LNCaP clone FGC (cell line): Measurements from ENCODE around the gene NAP1L4.

Experiments used
- DNase-seq: peaks from one replicate; pipeline ENCODE4 v3.0.0-alpha.2; 2011; ENCODE audit warnings: low read depth
- H3K4me3 ChIP-seq: 2 replicates; pipeline ENCODE4 v1.5.1; 2011; ENCODE audit warnings: mild to moderate bottlenecking, low read depth, low read length, control low read depth
- CTCF ChIP-seq: IDR thresholded peaks from 2 replicates; pipeline ENCODE4 v1.5.1; 2012; ENCODE audit warnings: mild to moderate bottlenecking; ENCODE audit not compliant: control insufficient read depth, insufficient read depth; ENCODE audit errors: extremely low read depth

The NAP1L4 gene

GRCh38 chr11:3010521-3011275, 18.6 kb upstream of the NAP1L4 start:
- H3K4me3 ChIP-seq = no peak overlapping the region
- no peak for TF ChIP-seq CTCF
- DNase-seq = no peak

- H3K4me3 ChIP-seq = no peak overlapping the region
- DNase-seq = no peak
- TF ChIP-seq CTCF = no peak
Measured at GRCh38 chr11:3010004-3010403, 17.9 kb upstream of the NAP1L4 start.

- no peak for TF ChIP-seq CTCF
- H3K4me3 ChIP-seq = no peak overlapping the region
- no peak for DNase-seq
Measured at GRCh38 chr11:3009481-3009880, 17.4 kb upstream of the NAP1L4 start.

GRCh38 chr11:3008746-3009336, 16.7 kb upstream of the NAP1L4 start:
- TF ChIP-seq CTCF = no peak

GRCh38 chr11:3007404-3008010, 15.4 kb upstream of the NAP1L4 start:
- H3K4me3 ChIP-seq = no peak overlapping the region
- TF ChIP-seq CTCF = no peak

More at GRCh38 chr11:3008746-3009336, 16.7 kb upstream of the NAP1L4 start:
- no peak overlapping the region for H3K4me3 ChIP-seq
- no peak for DNase-seq

GRCh38 chr11:3006505-3007260, 14.6 kb upstream of the NAP1L4 start:
- no peak for DNase-seq
- TF ChIP-seq CTCF = no peak
- H3K4me3 ChIP-seq = no peak overlapping the region

More at GRCh38 chr11:3007404-3008010, 15.4 kb upstream of the NAP1L4 start:
- no peak for DNase-seq
